GM12878 (cell line): Measurements from ENCODE around the gene LGI2.

Experiments
- ATF7 ChIP-seq: fragments of 450-650 bp; IDR thresholded peaks from 2 replicates; pipeline ENCODE4 v1.6.1; 2016; ENCODE audit warnings: low read depth, mild to moderate bottlenecking
- CTCF ChIP-seq, 3 experiments: IDR thresholded peaks in 2 of 3; conservative IDR thresholded peaks in 1 of 3; 2 replicates each; pipeline ENCODE4 v1.5.1; 2011; ENCODE audit warnings: low read depth in 3 of 3, low read length in 3 of 3, mild to moderate bottlenecking in 3 of 3, control low read depth in 2 of 3, moderate library complexity in 2 of 3, inconsistent platforms in 1 of 3, mixed read lengths in 1 of 3; ENCODE audit not compliant: control insufficient read depth in 2 of 3, insufficient read depth in 1 of 3; ENCODE audit errors: extremely low read depth in 1 of 3
- MLLT1 ChIP-seq: fragments of 450-650 bp; IDR thresholded peaks from 2 replicates; pipeline ENCODE4 v1.6.1; 2016; ENCODE audit warnings: mild to moderate bottlenecking
- MTA2 ChIP-seq: fragments of 450-650 bp; IDR thresholded peaks from 2 replicates; pipeline ENCODE4 v1.6.1; 2016; ENCODE audit warnings: low read depth, mild to moderate bottlenecking, moderate library complexity
- MYC ChIP-seq: IDR thresholded peaks from 2 replicates; pipeline ENCODE4 v1.6.1; 2011; ENCODE audit warnings: mild to moderate bottlenecking, low read length, moderate library complexity, inconsistent platforms; ENCODE audit not compliant: insufficient read depth, insufficient replicate concordance, insufficient read length, severe bottlenecking
- NRF1 ChIP-seq: conservative IDR thresholded peaks from 2 replicates; pipeline ENCODE4 v1.6.1; 2011; ENCODE audit warnings: mild to moderate bottlenecking, low read depth, low read length, improper control_type of control experiment
- PML ChIP-seq: IDR thresholded peaks from 2 replicates; pipeline ENCODE4 v1.6.1; 2012; ENCODE audit warnings: low read length, inconsistent platforms
- POLR2AphosphoS5 ChIP-seq: IDR thresholded peaks from 2 replicates; pipeline ENCODE4 v1.6.1; 2011; ENCODE audit warnings: mild to moderate bottlenecking, low read length, inconsistent platforms
- RELB ChIP-seq: fragments of 450-650 bp; IDR thresholded peaks from 2 replicates; pipeline ENCODE4 v1.6.1; 2017; ENCODE audit warnings: low read depth, mild to moderate bottlenecking, moderate library complexity
- REST ChIP-seq: IDR thresholded peaks from 2 replicates; pipeline ENCODE4 v1.6.1; 2012; ENCODE audit warnings: mild to moderate bottlenecking, low read depth, low read length
- TAF1 ChIP-seq: IDR thresholded peaks from 2 replicates; pipeline ENCODE4 v1.6.1; 2011; ENCODE audit warnings: mild to moderate bottlenecking, low read depth, low read length, borderline replicate concordance
- TARDBP ChIP-seq: IDR thresholded peaks from 2 replicates; pipeline ENCODE4 v1.6.1; 2016; ENCODE audit warnings: borderline replicate concordance
- ZNF207 ChIP-seq: fragments of 450-650 bp; IDR thresholded peaks from 2 replicates; pipeline ENCODE4 v1.6.1; 2014; ENCODE audit warnings: antibody characterized with exemption, mild to moderate bottlenecking, borderline replicate concordance

- no peak for TF ChIP-seq MLLT1
- TF ChIP-seq RELB, result no peak
- no peak for TF ChIP-seq ATF7
- TF ChIP-seq CTCF (IDR thresholded peaks at IDR 0.05 in 2 of 3, conservative IDR thresholded peaks at IDR 0.05 in 1 of 3; ENCODE audit: control insufficient read depth in 2 of 3, extremely low read depth in 1 of 3, insufficient read depth in 1 of 3, low read depth in 3 of 3, low read length in 3 of 3), result no peak
- no peak for TF ChIP-seq TAF1
- TF ChIP-seq MTA2, result peak; percentile 56
- no peak for TF ChIP-seq NRF1
- TF ChIP-seq REST, result no peak
- no peak for TF ChIP-seq MYC
- no peak for TF ChIP-seq PML
- no peak for TF ChIP-seq ZNF207
- no peak for TF ChIP-seq TARDBP
- TF ChIP-seq POLR2AphosphoS5, result no peak
Observed at GRCh38 chr4:25001509-25001908, 29.2 kb downstream of the LGI2 start.
